HG02642 (cell line): ENCODE measurements around the gene NAA38.

Experiments used
- ATAC-seq: cut with Tn5 transposase; IDR thresholded peaks from one replicate; pipeline ENCODE4 v1.9.1; 2021; ENCODE audit warnings: mild to moderate bottlenecking; ENCODE audit not compliant: unreplicated experiment, poor library complexity

NAA38 gene

GRCh38 chr17:7854078-7854777 lies 3.1 kb downstream of the NAA38 start:
- no peak for ATAC-seq

GRCh38 chr17:7853691-7854038 lies 3.7 kb downstream of the NAA38 start:
- ATAC-seq: no peak

GRCh38 chr17:7852919-7853690 lies 4.3 kb downstream of the NAA38 start:
- ATAC-seq: no peak

- ATAC-seq: no peak
Measured at GRCh38 chr17:7852262-7852670, 5.1 kb downstream of the NAA38 start.

GRCh38 chr17:7851438-7852261 lies 5.7 kb downstream of the NAA38 start:
- peak; percentile 80 for ATAC-seq

- ATAC-seq: no peak
Measured at GRCh38 chr17:7850701-7851437, 6.5 kb downstream of the NAA38 start.

- ATAC-seq: no peak
Measured at GRCh38 chr17:7849751-7850504, 7.4 kb downstream of the NAA38 start.

GRCh38 chr17:7849130-7849750 lies 8.1 kb downstream of the NAA38 start:
- no peak for ATAC-seq

GRCh38 chr17:7848739-7849129 lies 8.6 kb downstream of the NAA38 start:
- ATAC-seq: no peak

- no peak for ATAC-seq
Measured at GRCh38 chr17:7848131-7848579, 9.2 kb downstream of the NAA38 start.

- no peak for ATAC-seq
Measured at GRCh38 chr17:7846765-7847661, 10.3 kb downstream of the NAA38 start.

- ATAC-seq: no peak
Measured at GRCh38 chr17:7846063-7846735, 11.2 kb downstream of the NAA38 start.

- ATAC-seq: no peak
Measured at GRCh38 chr17:7845359-7846062, 11.8 kb downstream of the NAA38 start.

GRCh38 chr17:7844292-7845154 lies 12.8 kb downstream of the NAA38 start:
- ATAC-seq: peak; percentile 40

- ATAC-seq: peak; percentile 36
Measured at GRCh38 chr17:7843536-7844291, 13.6 kb downstream of the NAA38 start.

- no peak for ATAC-seq
Measured at GRCh38 chr17:7843257-7843535, 14.2 kb downstream of the NAA38 start.
